Gastroesophageal sphincter (tissue), 4 donors: ENCODE data around the gene SPATC1L. TPM values are rescaled to one million over a fixed set of nuclear protein-coding genes. Genes with fewer than 3 reads are reported as not detected.

Experiments used
- ATAC-seq: fragments of 150-250 bp; one replicate; pipeline ENCODE4 v1.9.1; 2016; ENCODE audit warnings: mild to moderate bottlenecking, moderate library complexity
- H3K27ac ChIP-seq, 4 donors: fragments of 200-600 bp; sonication (generic) in 3 of 4; 1 replicate in 3 of 4; 2 replicates in 1 of 4; pipeline ENCODE4 v1.5.1; 2016 to 2019
- H3K27me3 ChIP-seq: fragments of 200-600 bp; sonication (generic); one replicate; pipeline ENCODE4 v1.5.1; 2019
- H3K36me3 ChIP-seq, 2 donors: fragments of 200-600 bp; sonication (generic); one replicate each; pipeline ENCODE4 v1.5.1; 2019; ENCODE audit warnings: control low read depth in 1 of 2
- H3K4me1 ChIP-seq, 3 donors: fragments of 200-600 bp; sonication (generic); 1 replicate in 2 of 3; 2 replicates in 1 of 3; pipeline ENCODE4 v1.5.1; 2016 to 2019; ENCODE audit warnings: control low read depth in 2 of 3
- H3K4me3 ChIP-seq, 2 donors: fragments of 200-600 bp; sonication (generic); one replicate each; pipeline ENCODE4 v1.5.1; 2019; ENCODE audit warnings: mild to moderate bottlenecking in 1 of 2, moderate library complexity in 1 of 2
- H3K9me3 ChIP-seq, 3 donors: fragments of 200-600 bp; sonication (generic); one replicate each; pipeline ENCODE4 v1.5.1; 2017 to 2019; ENCODE audit warnings: control low read depth in 2 of 3
- CTCF ChIP-seq, 4 experiments: fragments of 200-600 bp in 2 of 4; fragments of 450-650 bp in 2 of 4; sonication (generic) in 1 of 4; IDR thresholded peaks; one replicate each; pipeline ENCODE4 v1.5.1; 2017 to 2019; ENCODE audit warnings: antibody characterized with exemption in 4 of 4, mild to moderate bottlenecking in 2 of 4, moderate library complexity in 2 of 4
- EP300 ChIP-seq: sonication (generic); formaldehyde crosslinking; IDR thresholded peaks from one replicate; pipeline ENCODE4 v1.6.1; 2017; ENCODE audit warnings: antibody characterized with exemption, mild to moderate bottlenecking
- POLR2A ChIP-seq, 2 donors: fragments of 450-650 bp; IDR thresholded peaks; one replicate each; pipeline ENCODE4 v1.6.1; 2017; ENCODE audit warnings: antibody characterized with exemption in 2 of 2, mild to moderate bottlenecking in 2 of 2, moderate library complexity in 1 of 2
- POLR2AphosphoS5 ChIP-seq: sonication (generic); formaldehyde crosslinking; IDR thresholded peaks from one replicate; pipeline ENCODE4 v1.6.1; 2017; ENCODE audit warnings: antibody characterized with exemption
- WGBS, 2 donors: methylation state at CpG; one replicate each; pipeline ENCODE4 v1.1.5; 2018; ENCODE audit warnings: low coverage in 1 of 2; 5-methylcytosine and 5-hydroxymethylcytosine counted together
- total RNA-seq, 4 donors: library from RNA; depleted of rRNA; stranded (reverse); fragments of >200 nt; gene quantifications; one replicate each; pipeline ENCODE4 v1.1.0, GENCODE V29; 2016

SPATC1L gene
- total RNA-seq, 4 donors from 2014 or later, result 0.54 to 20.4 (median 7.9) TPM

GRCh38 chr21:46219591-46220239, 35.5 kb upstream of the SPATC1L start:
- peak; percentile 13 for ATAC-seq
- Histone ChIP-seq H3K4me1 (peaks cover 0 to 9% (median 0%) of the 10 kb centered on the region in 3 donors), H3K9me3 (no peaks in the 10 kb centered on the region), H3K27ac (no peak overlapping the region), H3K4me3 (no peak overlapping the region), H3K27me3 (no peaks in the 10 kb centered on the region), H3K36me3 (peaks cover 0 to 82% of the 10 kb centered on the region in 2 donors)
- TF ChIP-seq EP300, result no peak
- no peak for TF ChIP-seq POLR2AphosphoS5
- TF ChIP-seq CTCF (IDR thresholded peaks at IDR 0.05), result no peak
- TF ChIP-seq POLR2A (IDR thresholded peaks at IDR 0.05), result no peak
- 86 to 90% methylated on average over 1 to 2 of the region's 13 CpGs for WGBS, 2 donors

- Histone ChIP-seq H3K4me3 (no peak overlapping the region), H3K27me3 (no peaks in the 10 kb centered on the region), H3K36me3 (peaks cover 0 to 89% of the 10 kb centered on the region in 2 donors), H3K27ac (no peak overlapping the region), H3K4me1 (peaks cover 0 to 5% (median 0%) of the 10 kb centered on the region in 3 donors), H3K9me3 (no peaks in the 10 kb centered on the region)
- TF ChIP-seq CTCF (IDR thresholded peaks at IDR 0.05) (no peak), POLR2AphosphoS5 (no peak)
- no peak for ATAC-seq
- 88% methylated on average over 4 of the region's 16 CpGs; no CpG with 5 or more reads in 1 of the 2 donors for WGBS, 2 donors
Measured at GRCh38 chr21:46218906-46219590, 34.8 kb upstream of the SPATC1L start.

GRCh38 chr21:46217511-46218196, 33.4 kb upstream of the SPATC1L start:
- no peaks in the 10 kb centered on the region for H3K27me3 ChIP-seq
- no peak for ATAC-seq
- H3K4me3 ChIP-seq, result no peak overlapping the region
- no peak overlapping the region for H3K27ac ChIP-seq
- H3K36me3 ChIP-seq, result peaks cover 0 to 96% of the 10 kb centered on the region in 2 donors
- H3K4me1 ChIP-seq, result peaks cover 0 to 5% (median 0%) of the 10 kb centered on the region in 3 donors
- 85% methylated on average over 8 of the region's 22 CpGs; no CpG with 5 or more reads in 1 of the 2 donors for WGBS, 2 donors
- TF ChIP-seq EP300 (no peak), CTCF (IDR thresholded peaks at IDR 0.05) (no peak), POLR2A (IDR thresholded peaks at IDR 0.05) (no peak), POLR2AphosphoS5 (no peak)
- no peaks in the 10 kb centered on the region for H3K9me3 ChIP-seq

- Histone ChIP-seq H3K4me3 (no peak overlapping the region), H3K9me3 (no peaks in the 10 kb centered on the region), H3K27me3 (no peaks in the 10 kb centered on the region), H3K36me3 (peaks cover 0 to 96% of the 10 kb centered on the region in 2 donors), H3K27ac (no peak overlapping the region), H3K4me1 (peaks cover 0 to 5% (median 0%) of the 10 kb centered on the region in 3 donors)
- no CpG with 5 or more reads among the region's 16 CpGs for WGBS, 2 donors
- TF ChIP-seq POLR2AphosphoS5, result no peak
- no peak for TF ChIP-seq POLR2A (IDR thresholded peaks at IDR 0.05)
- TF ChIP-seq EP300, result no peak
- TF ChIP-seq CTCF (IDR thresholded peaks at IDR 0.05), result no peak
- no peak for ATAC-seq
Measured at GRCh38 chr21:46216132-46216747, 32.0 kb upstream of the SPATC1L start.
